MCF 10A (cell line): ENCODE results near the gene MED27. TPM values are rescaled to one million over a fixed set of nuclear protein-coding genes. Genes with fewer than 3 reads are reported as not detected.

ENCODE experiments used
- BruUV-seq: library from RNA; stranded (reverse); fragments of 400-500 nt; replicated peaks from 2 replicates; lab custom pipeline; 2021; lab: Mats Ljungman, UMichigan
- CTCF ChIA-PET: fragments of 300-600 bp; sonication (Branson Sonifier 250); formaldehyde crosslinking; extraction: SDS; loops from one replicate; lab custom pipeline; 2021; ENCODE audit warnings: antibody characterized with exemption, inconsistent platforms; lab: Yijun Ruan, JAX
- POLR2A ChIA-PET: fragments of 300-600, 350-650 bp; sonication (Branson Sonifier 250); formaldehyde crosslinking; extraction: SDS; loops from one replicate; lab custom pipeline; 2020; ENCODE audit warnings: antibody characterized with exemption, inconsistent platforms; lab: Yijun Ruan, JAX
- DNase-seq: peaks from one replicate; pipeline ENCODE4 v3.0.0-alpha.2; 2018; ENCODE audit not compliant: unreplicated experiment
- H3K27ac Mint-ChIP-seq: one replicate; pipeline ENCODE4 v1.8.0; 2022; ENCODE audit warnings: mild to moderate bottlenecking, low read depth, mixed read lengths; ENCODE audit not compliant: unreplicated experiment
- H3K27me3 Mint-ChIP-seq: one replicate; pipeline ENCODE4 v1.8.0; 2022; ENCODE audit warnings: mixed read lengths; ENCODE audit not compliant: insufficient read depth, unreplicated experiment
- H3K36me3 Mint-ChIP-seq: one replicate; pipeline ENCODE4 v1.8.0; 2022; ENCODE audit warnings: mild to moderate bottlenecking, moderate library complexity, mixed read lengths; ENCODE audit not compliant: insufficient read depth, unreplicated experiment
- H3K4me1 Mint-ChIP-seq: one replicate; pipeline ENCODE4 v1.8.0; 2022; ENCODE audit warnings: mixed read lengths; ENCODE audit not compliant: insufficient read depth, unreplicated experiment
- H3K4me3 Mint-ChIP-seq: one replicate; pipeline ENCODE4 v1.8.0; 2022; ENCODE audit warnings: mild to moderate bottlenecking, moderate library complexity, mixed read lengths; ENCODE audit not compliant: unreplicated experiment
- H3K9me3 Mint-ChIP-seq: one replicate; pipeline ENCODE4 v1.8.0; 2022; ENCODE audit warnings: mixed read lengths; ENCODE audit not compliant: unreplicated experiment
- CTCF ChIP-seq: fragments of 200-600 bp; IDR thresholded peaks from one replicate; pipeline ENCODE4 v1.8.0; 2022; ENCODE audit warnings: antibody characterized with exemption, mild to moderate bottlenecking; ENCODE audit not compliant: unreplicated experiment
- intact Hi-C: fragments of 100-400 bp; cut with micrococcal nuclease; formaldehyde crosslinking; loops from 2 replicates; pipeline ENCODE4 v1.14.1; 2022
- total RNA-seq: library from RNA; stranded (reverse); gene quantifications from 2 replicates; pipeline ENCODE4 v1.2.3, GENCODE V29; 2022

MED27 gene
- total RNA-seq, 1 experiment from 2014 or later: 34.3 TPM

- Mint-ChIP-seq H3K27me3 (peaks cover 12% of the 10 kb centered on the region), H3K4me1 (peaks cover 10% of the 10 kb centered on the region), H3K27ac (peak overlapping the region; percentile 49), H3K9me3 (no peaks in the 10 kb centered on the region), H3K4me3 (no peak overlapping the region), H3K36me3 (no peaks in the 10 kb centered on the region)
- intact Hi-C loops: no loop called here
- DNase-seq: peak; percentile 65
- POLR2A ChIA-PET: interaction anchor here (0.8 kb wide), 1 partner anchor 240 kb away, joined by 3 read pairs; the partner anchor contains the start of gene MED27
- CTCF ChIA-PET: interaction anchor here (0.7 to 0.8 kb wide), 2 partner anchors 397 to 1753 kb away, joined by 3 to 4 read pairs; no protein-coding TSS in a partner anchor
- BruUV-seq: no TSS peak
- no peak for TF ChIP-seq CTCF
These were observed 240.2 kb downstream of the MED27 start for GRCh38 chr9:131839281-131840084.

GRCh38 chr9:131838530-131839280 is 241.0 kb downstream of the MED27 start:
- peak overlapping the region; percentile 35 for H3K27ac Mint-ChIP-seq
- no TSS peak for BruUV-seq
- no peak for TF ChIP-seq CTCF
- intact Hi-C loops: no loop called here
- POLR2A ChIA-PET: no interaction called here
- CTCF ChIA-PET: interaction anchor here (0.5 kb wide), 1 partner anchor 1733 kb away, joined by 3 read pairs; no protein-coding TSS in a partner anchor
- H3K36me3 Mint-ChIP-seq: peaks cover 4% of the 10 kb centered on the region
- H3K27me3 Mint-ChIP-seq: peaks cover 9% of the 10 kb centered on the region
- no peak for DNase-seq
- H3K9me3 Mint-ChIP-seq: no peaks in the 10 kb centered on the region
- peaks cover 10% of the 10 kb centered on the region for H3K4me1 Mint-ChIP-seq
- H3K4me3 Mint-ChIP-seq: no peak overlapping the region

- ChIA-PET CTCF (interaction anchor here (0.5 to 0.6 kb wide), 2 partner anchors 385 to 414 kb away, joined by 3 read pairs; no protein-coding TSS in a partner anchor), POLR2A (no interaction called here)
- DNase-seq: no peak
- BruUV-seq: no TSS peak
- Mint-ChIP-seq H3K27me3 (peaks cover 5% of the 10 kb centered on the region), H3K36me3 (peaks cover 4% of the 10 kb centered on the region), H3K4me3 (no peak overlapping the region), H3K27ac (peak overlapping the region; percentile 35), H3K4me1 (peaks cover 10% of the 10 kb centered on the region), H3K9me3 (no peaks in the 10 kb centered on the region)
- no peak for TF ChIP-seq CTCF
- intact Hi-C loops: no loop called here
These were observed 241.8 kb downstream of the MED27 start for GRCh38 chr9:131837836-131838235.

GRCh38 chr9:131837316-131837715 is 242.4 kb downstream of the MED27 start:
- intact Hi-C loops: no loop called here
- H3K27ac Mint-ChIP-seq: no peak overlapping the region
- no TSS peak for BruUV-seq

More at GRCh38 chr9:131837316-131837715, 242.4 kb downstream of the MED27 start:
- Mint-ChIP-seq H3K36me3 (peaks cover 4% of the 10 kb centered on the region), H3K27me3 (peaks cover 10% of the 10 kb centered on the region), H3K9me3 (no peaks in the 10 kb centered on the region), H3K4me1 (peaks cover 10% of the 10 kb centered on the region), H3K4me3 (no peak overlapping the region)
- DNase-seq: peak; percentile 9
- peak; percentile 13 for TF ChIP-seq CTCF
- ChIA-PET POLR2A (no interaction called here), CTCF (interaction anchor here (0.6 kb wide), 1 partner anchor 414 kb away, joined by 3 read pairs; no protein-coding TSS in a partner anchor)
